ENCODE measurements around the gene OR7G3.

OR7G3 gene

GRCh38 chr19:9144920-9145319 lies 18.2 kb upstream of the OR7G3 start:
- DNase-seq (ENCODE audit: low read depth): peak; percentile 17
- TF ChIP-seq CTCF (conservative IDR thresholded peaks at IDR 0.05; ENCODE audit: low read depth, low read length): no peak
- no peak overlapping the region for H3K4me3 ChIP-seq (ENCODE audit: low read depth, low read length)

- TF ChIP-seq CTCF (conservative IDR thresholded peaks at IDR 0.05; ENCODE audit: low read depth, low read length): no peak
- peak; percentile 93 for DNase-seq (ENCODE audit: low read depth)
- peak within 1 kb of the TSS; percentile 99 for H3K4me3 ChIP-seq (ENCODE audit: low read depth, low read length)
These were observed 13.6 kb upstream of the OR7G3 start, which contains the start of gene ZNF317 for GRCh38 chr19:9140159-9140874. TSS of gene ZNF317 (plus strand) at chr19:9140397. CDS start at chr19:9156017, 15,620 bp downstream.

- peak overlapping the region; percentile 99 for H3K4me3 ChIP-seq (ENCODE audit: low read depth, low read length)
- DNase-seq (ENCODE audit: low read depth): no peak
- no peak for TF ChIP-seq CTCF (conservative IDR thresholded peaks at IDR 0.05; ENCODE audit: low read depth, low read length)
These were observed 12.9 kb upstream of the OR7G3 start for GRCh38 chr19:9139609-9140158.

- H3K4me3 ChIP-seq (ENCODE audit: low read depth, low read length): no peak overlapping the region
- no peak for DNase-seq (ENCODE audit: low read depth)
- TF ChIP-seq CTCF (conservative IDR thresholded peaks at IDR 0.05; ENCODE audit: low read depth, low read length): no peak
These were observed 5.7 kb upstream of the OR7G3 start for GRCh38 chr19:9132422-9132821.

GRCh38 chr19:9130965-9131364 lies 4.2 kb upstream of the OR7G3 start:
- TF ChIP-seq CTCF (conservative IDR thresholded peaks at IDR 0.05; ENCODE audit: low read depth, low read length): no peak
- DNase-seq (ENCODE audit: low read depth): no peak
- no peak overlapping the region for H3K4me3 ChIP-seq (ENCODE audit: low read depth, low read length)

GRCh38 chr19:9128171-9128570 lies 1.4 kb upstream of the OR7G3 start:
- no peak for TF ChIP-seq CTCF (conservative IDR thresholded peaks at IDR 0.05; ENCODE audit: low read depth, low read length)
- DNase-seq (ENCODE audit: low read depth): peak; percentile 64
- no peak overlapping the region for H3K4me3 ChIP-seq (ENCODE audit: low read depth, low read length)

- no peak overlapping the region for H3K4me3 ChIP-seq (ENCODE audit: low read depth, low read length)
- no peak for DNase-seq (ENCODE audit: low read depth)
- no peak for TF ChIP-seq CTCF (conservative IDR thresholded peaks at IDR 0.05; ENCODE audit: low read depth, low read length)
These were observed 10.2 kb downstream of the OR7G3 start for GRCh38 chr19:9116547-9116946.
